ENCODE measurements around the gene PLPP3.

- TF ChIP-seq CTCF (IDR thresholded peaks at IDR 0.05) (peak in 1 of 3 experiments; percentile 11), POLR2AphosphoS5 (IDR thresholded peaks at IDR 0.05; ENCODE audit: insufficient read depth in 1 of 2, low read depth in 1 of 2) (peak in 1 of 2 donors; percentile 31)
Measured at GRCh38 chr1:56505792-56506743, 73.3 kb downstream of the PLPP3 start.
